DMS153 (cell line): Measurements from ENCODE around the gene ATG10.
"Not testable (repeated sequence)": the region's sequence is repeated elsewhere in the genome, so short reads cannot be mapped to it uniquely, and the experiment has no call there.

Source experiments
- DNase-seq: peaks from one replicate; lab custom pipeline; 2025; lab: John Stamatoyannopoulos, UW

ATG10 gene

GRCh38 chr5:81971712-81972491, at the start of gene ATG10:
Gene ATG10 (plus strand): TSS chr5:81972023. CDS start chr5:81987571, 15,548 bp downstream.
- peak; percentile 52 for DNase-seq

- DNase-seq, result no peak
Measured at GRCh38 chr5:81922854-81923279, 49.0 kb upstream of the ATG10 start.

- no peak for DNase-seq
Measured at GRCh38 chr5:81924442-81924841, 47.4 kb upstream of the ATG10 start.

GRCh38 chr5:81925009-81925408, 46.8 kb upstream of the ATG10 start:
- DNase-seq, result no peak

GRCh38 chr5:81925981-81926380, 45.8 kb upstream of the ATG10 start:
- no peak for DNase-seq

- no peak for DNase-seq
Measured at GRCh38 chr5:81936066-81936465, 35.8 kb upstream of the ATG10 start.

- no peak for DNase-seq
Measured at GRCh38 chr5:81936750-81937149, 35.1 kb upstream of the ATG10 start.

- no peak for DNase-seq
Measured at GRCh38 chr5:81942746-81943145, 29.1 kb upstream of the ATG10 start.

- no peak for DNase-seq
Measured at GRCh38 chr5:81948349-81948748, 23.5 kb upstream of the ATG10 start.

- DNase-seq, result no peak
Measured at GRCh38 chr5:81949462-81949861, 22.4 kb upstream of the ATG10 start.

GRCh38 chr5:81950996-81951395, 20.8 kb upstream of the ATG10 start:
- DNase-seq, result no peak

- DNase-seq, result not testable (repeated sequence)
Measured at GRCh38 chr5:81954796-81955195, 17.0 kb upstream of the ATG10 start.

- not testable (repeated sequence) for DNase-seq
Measured at GRCh38 chr5:81958129-81958528, 13.7 kb upstream of the ATG10 start.

- DNase-seq, result no peak
Measured at GRCh38 chr5:81961651-81962440, 10.0 kb upstream of the ATG10 start.

- no peak for DNase-seq
Measured at GRCh38 chr5:81963544-81963943, 8.3 kb upstream of the ATG10 start.

GRCh38 chr5:81965524-81965923, 6.3 kb upstream of the ATG10 start:
- no peak for DNase-seq

GRCh38 chr5:81969226-81969625, 2.6 kb upstream of the ATG10 start:
- DNase-seq, result no peak

GRCh38 chr5:81969912-81970311, 1.9 kb upstream of the ATG10 start:
- no peak for DNase-seq

- DNase-seq, result no peak
Measured at GRCh38 chr5:81971111-81971711, 612 bp upstream of the ATG10 start.

- no peak for DNase-seq
Measured at GRCh38 chr5:81972492-81972783, 615 bp downstream of the ATG10 start.

GRCh38 chr5:81980160-81980559, 8.3 kb downstream of the ATG10 start:
- no peak for DNase-seq

- DNase-seq, result no peak
Measured at GRCh38 chr5:81980598-81981260, 8.9 kb downstream of the ATG10 start.
